GM12878 (cell line): Measurements from ENCODE around the gene COPS3.

Experiments used
- CEBPB ChIP-seq, 2 experiments: fragments of 150-350 bp in 1 of 2; IDR thresholded peaks; 2 replicates each; pipeline ENCODE4 v1.6.1; 2012 to 2014; ENCODE audit warnings: low read depth in 2 of 2, low read length in 2 of 2, borderline replicate concordance in 1 of 2, inconsistent platforms in 1 of 2
- CREB1 ChIP-seq: IDR thresholded peaks from 2 replicates; pipeline ENCODE4 v1.6.1; 2012; ENCODE audit warnings: low read depth, mild to moderate bottlenecking, inconsistent platforms
- EZH2 ChIP-seq: IDR thresholded peaks from 2 replicates; pipeline ENCODE4 v1.6.1; 2012; ENCODE audit warnings: low read depth, mild to moderate bottlenecking, control low read depth, inconsistent platforms, low read length, borderline replicate concordance; ENCODE audit not compliant: control insufficient read depth
- JUNB ChIP-seq: IDR thresholded peaks from 2 replicates; pipeline ENCODE4 v1.6.1; 2016; ENCODE audit warnings: antibody characterized with exemption, mild to moderate bottlenecking
- KDM1A ChIP-seq: fragments of 200-600 bp; sonication (generic); IDR thresholded peaks from 2 replicates; pipeline ENCODE4 v1.6.1; 2016; ENCODE audit warnings: borderline replicate concordance
- NFYB ChIP-seq: IDR thresholded peaks from 2 replicates; pipeline ENCODE4 v1.6.1; 2011; ENCODE audit warnings: low read depth, mild to moderate bottlenecking, low read length, improper control_type of control experiment, moderate library complexity; ENCODE audit not compliant: insufficient read depth
- RAD21 ChIP-seq: IDR thresholded peaks from 2 replicates; pipeline ENCODE4 v1.6.1; 2011; ENCODE audit warnings: mild to moderate bottlenecking, low read depth, low read length, moderate library complexity; ENCODE audit not compliant: insufficient read depth
- RFX5 ChIP-seq: IDR thresholded peaks from 2 replicates; pipeline ENCODE4 v1.6.1; 2011; ENCODE audit warnings: low read depth, low read length, improper control_type of control experiment
- SMC3 ChIP-seq: IDR thresholded peaks from 2 replicates; pipeline ENCODE4 v1.6.1; 2011; ENCODE audit warnings: low read length, improper control_type of control experiment, borderline replicate concordance
- ZZZ3 ChIP-seq: IDR thresholded peaks from 2 replicates; pipeline ENCODE4 v1.6.1; 2011; ENCODE audit warnings: low read depth; ENCODE audit not compliant: control insufficient read depth, insufficient read length
- TF ChIP-seq, protein P1 (sequence below): IDR thresholded peaks from 2 replicates; pipeline ENCODE4 v1.6.1; 2012; ENCODE audit warnings: mild to moderate bottlenecking, low read depth, low read length
- TF ChIP-seq, protein P2 (sequence below), 3 experiments: IDR thresholded peaks in 2 of 3; conservative IDR thresholded peaks in 1 of 3; 2 replicates each; pipeline ENCODE4 v1.5.1; 2011; ENCODE audit warnings: low read depth in 3 of 3, low read length in 3 of 3, mild to moderate bottlenecking in 3 of 3, control low read depth in 2 of 3, moderate library complexity in 2 of 3, inconsistent platforms in 1 of 3, mixed read lengths in 1 of 3; ENCODE audit not compliant: control insufficient read depth in 2 of 3, insufficient read depth in 1 of 3; ENCODE audit errors: extremely low read depth in 1 of 3

DNA sequence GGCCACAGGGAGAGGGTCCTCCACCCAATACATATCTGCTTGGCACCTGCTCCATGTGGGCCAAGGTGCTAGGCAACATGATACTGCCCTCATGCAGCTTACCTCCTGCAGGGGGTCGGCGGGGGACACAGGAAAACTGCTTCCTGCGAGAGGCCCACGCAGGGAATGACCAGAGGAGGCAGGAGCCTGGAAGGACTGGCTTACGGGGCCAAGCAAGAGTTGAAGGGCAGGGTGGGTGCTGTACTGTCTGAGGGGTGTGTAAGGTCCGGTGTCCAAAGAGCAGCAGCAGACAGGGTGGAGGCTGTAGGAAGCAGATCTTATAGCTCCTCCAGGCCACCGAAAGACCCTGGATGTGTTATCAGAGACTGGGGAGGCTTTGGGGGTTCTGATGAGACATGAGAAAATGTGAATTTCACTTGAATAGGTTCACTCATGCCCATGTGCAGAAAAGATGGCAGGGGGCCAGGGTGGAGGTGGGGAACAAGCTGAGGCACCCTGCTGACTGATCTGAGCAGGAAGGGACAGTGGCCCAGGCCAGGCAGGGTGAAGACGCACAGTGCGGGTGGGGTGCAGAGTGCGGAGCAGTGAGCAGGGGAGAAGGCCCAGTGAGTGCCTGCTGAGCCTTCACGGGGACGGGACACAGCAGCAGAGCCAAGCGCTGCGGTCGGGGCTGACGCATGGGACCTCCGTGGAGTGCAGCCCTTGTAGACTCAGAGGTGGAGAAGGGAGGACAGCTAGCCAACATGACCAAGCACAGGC is 52.3 kb downstream of the COPS3 start:
- TF ChIP-seq CEBPB (IDR thresholded peaks at IDR 0.05; ENCODE audit: borderline replicate concordance in 1 of 2, low read depth in 2 of 2, low read length in 2 of 2) (no peak), CREB1 (no peak), SMC3 (no peak), ZZZ3 (no peak), RFX5 (no peak), EZH2 (no peak), KDM1A (no peak), NFYB (no peak), RAD21 (no peak), JUNB (no peak)
- TF ChIP-seq, protein P1, sequence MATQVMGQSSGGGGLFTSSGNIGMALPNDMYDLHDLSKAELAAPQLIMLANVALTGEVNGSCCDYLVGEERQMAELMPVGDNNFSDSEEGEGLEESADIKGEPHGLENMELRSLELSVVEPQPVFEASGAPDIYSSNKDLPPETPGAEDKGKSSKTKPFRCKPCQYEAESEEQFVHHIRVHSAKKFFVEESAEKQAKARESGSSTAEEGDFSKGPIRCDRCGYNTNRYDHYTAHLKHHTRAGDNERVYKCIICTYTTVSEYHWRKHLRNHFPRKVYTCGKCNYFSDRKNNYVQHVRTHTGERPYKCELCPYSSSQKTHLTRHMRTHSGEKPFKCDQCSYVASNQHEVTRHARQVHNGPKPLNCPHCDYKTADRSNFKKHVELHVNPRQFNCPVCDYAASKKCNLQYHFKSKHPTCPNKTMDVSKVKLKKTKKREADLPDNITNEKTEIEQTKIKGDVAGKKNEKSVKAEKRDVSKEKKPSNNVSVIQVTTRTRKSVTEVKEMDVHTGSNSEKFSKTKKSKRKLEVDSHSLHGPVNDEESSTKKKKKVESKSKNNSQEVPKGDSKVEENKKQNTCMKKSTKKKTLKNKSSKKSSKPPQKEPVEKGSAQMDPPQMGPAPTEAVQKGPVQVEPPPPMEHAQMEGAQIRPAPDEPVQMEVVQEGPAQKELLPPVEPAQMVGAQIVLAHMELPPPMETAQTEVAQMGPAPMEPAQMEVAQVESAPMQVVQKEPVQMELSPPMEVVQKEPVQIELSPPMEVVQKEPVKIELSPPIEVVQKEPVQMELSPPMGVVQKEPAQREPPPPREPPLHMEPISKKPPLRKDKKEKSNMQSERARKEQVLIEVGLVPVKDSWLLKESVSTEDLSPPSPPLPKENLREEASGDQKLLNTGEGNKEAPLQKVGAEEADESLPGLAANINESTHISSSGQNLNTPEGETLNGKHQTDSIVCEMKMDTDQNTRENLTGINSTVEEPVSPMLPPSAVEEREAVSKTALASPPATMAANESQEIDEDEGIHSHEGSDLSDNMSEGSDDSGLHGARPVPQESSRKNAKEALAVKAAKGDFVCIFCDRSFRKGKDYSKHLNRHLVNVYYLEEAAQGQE: no peak
- TF ChIP-seq, protein P2, sequence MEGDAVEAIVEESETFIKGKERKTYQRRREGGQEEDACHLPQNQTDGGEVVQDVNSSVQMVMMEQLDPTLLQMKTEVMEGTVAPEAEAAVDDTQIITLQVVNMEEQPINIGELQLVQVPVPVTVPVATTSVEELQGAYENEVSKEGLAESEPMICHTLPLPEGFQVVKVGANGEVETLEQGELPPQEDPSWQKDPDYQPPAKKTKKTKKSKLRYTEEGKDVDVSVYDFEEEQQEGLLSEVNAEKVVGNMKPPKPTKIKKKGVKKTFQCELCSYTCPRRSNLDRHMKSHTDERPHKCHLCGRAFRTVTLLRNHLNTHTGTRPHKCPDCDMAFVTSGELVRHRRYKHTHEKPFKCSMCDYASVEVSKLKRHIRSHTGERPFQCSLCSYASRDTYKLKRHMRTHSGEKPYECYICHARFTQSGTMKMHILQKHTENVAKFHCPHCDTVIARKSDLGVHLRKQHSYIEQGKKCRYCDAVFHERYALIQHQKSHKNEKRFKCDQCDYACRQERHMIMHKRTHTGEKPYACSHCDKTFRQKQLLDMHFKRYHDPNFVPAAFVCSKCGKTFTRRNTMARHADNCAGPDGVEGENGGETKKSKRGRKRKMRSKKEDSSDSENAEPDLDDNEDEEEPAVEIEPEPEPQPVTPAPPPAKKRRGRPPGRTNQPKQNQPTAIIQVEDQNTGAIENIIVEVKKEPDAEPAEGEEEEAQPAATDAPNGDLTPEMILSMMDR (IDR thresholded peaks at IDR 0.05 in 2 of 3, conservative IDR thresholded peaks at IDR 0.05 in 1 of 3; ENCODE audit: control insufficient read depth in 2 of 3, extremely low read depth in 1 of 3, insufficient read depth in 1 of 3, low read depth in 3 of 3, low read length in 3 of 3): no peak
